Cardiac atrium fibroblast (primary cell): ENCODE measurements around the gene CDKN1C. TPM values are rescaled to one million over a fixed set of nuclear protein-coding genes. Genes with fewer than 3 reads are reported as not detected.

Source experiments
- total RNA-seq: library from RNA; depleted of rRNA; stranded (reverse); fragments of >200 nt; gene quantifications from 2 replicates; pipeline ENCODE4 v1.2.3, GENCODE V29; 2015

The CDKN1C gene
- 31.9 and 90.1 TPM in 2 replicates for total RNA-seq

GRCh38 chr11:2885678-2886081 lies at the start of gene CDKN1C:
Gene CDKN1C, minus strand, starts transcription at chr11:2885775. Its CDS starts 319 bp downstream, at chr11:2885456.

DNA sequence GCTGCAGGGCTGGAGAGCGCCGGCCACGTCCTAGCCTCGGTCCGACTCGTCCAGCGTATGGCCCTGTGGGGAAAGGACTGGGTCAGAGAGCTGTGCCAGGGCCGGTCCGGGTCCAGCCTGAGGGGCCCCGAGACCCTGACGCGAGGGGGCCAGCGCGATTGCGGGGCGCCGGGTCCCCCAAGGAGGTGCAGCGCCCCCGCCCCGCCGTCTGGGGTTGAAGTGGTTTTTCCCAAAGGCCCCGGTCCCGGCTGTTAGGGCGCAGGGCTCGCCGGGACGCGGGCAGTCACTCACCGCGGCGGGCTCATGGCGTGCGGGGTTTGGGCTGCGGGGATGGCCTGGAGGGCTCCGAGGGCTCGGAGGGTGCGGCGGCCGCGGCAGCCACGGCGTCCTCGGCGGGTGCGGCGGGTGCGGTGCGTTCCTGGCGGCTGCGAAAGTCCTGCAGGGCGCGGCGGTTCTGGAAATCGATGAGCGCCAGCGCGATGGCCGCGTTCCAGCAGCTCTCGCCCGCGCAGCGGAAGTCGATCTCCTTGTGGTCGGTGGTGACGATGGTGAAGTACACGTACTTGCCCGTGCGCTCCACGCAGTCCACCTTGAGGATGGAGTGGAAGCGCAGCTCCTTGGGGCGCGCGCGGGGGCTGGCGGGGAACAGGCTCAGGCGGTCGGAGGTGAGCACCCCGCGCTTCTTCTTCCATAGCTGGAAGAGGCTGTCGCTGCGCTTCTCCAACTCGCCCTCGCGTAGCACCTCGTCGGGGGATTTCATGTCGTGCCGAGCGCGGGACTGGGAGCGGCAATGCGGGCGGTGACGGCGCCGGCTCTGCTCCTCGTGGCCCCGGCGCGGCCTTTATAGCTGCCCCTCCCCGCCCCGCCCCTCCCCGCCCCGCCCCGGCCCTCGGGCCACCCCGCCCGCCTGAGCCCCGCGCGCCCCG lies 43.3 kb upstream of the CDKN1C start, which contains the start of gene PHLDA2:
Gene PHLDA2 (minus strand): TSS at position 816 of the 926 bp plus-strand sequence. CDS start 56 bp downstream, at position 760.

Other genes with a start within 250 kb of the CDKN1C start
- 1.3 and 1.4 TPM in 2 replicates for gene KCNQ1OT1, start 185.8 kb downstream of the CDKN1C start, total RNA-seq
- gene PHLDA2, start 43.6 kb upstream of the CDKN1C start, total RNA-seq = 14.4 and 24.8 TPM in 2 replicates
- gene NAP1L4, start 106.6 kb upstream of the CDKN1C start, total RNA-seq = 43.1 and 72.3 TPM in 2 replicates
- 65.0 and 69.3 TPM in 2 replicates for gene CARS1, start 171.6 kb upstream of the CDKN1C start, total RNA-seq